Measurements from ENCODE around the gene B3GNT4. TPM values are rescaled to one million over a fixed set of nuclear protein-coding genes. Genes with fewer than 3 reads are reported as not detected.

The B3GNT4 gene
- total and polyA plus RNA-seq, 2 of the 13 experiments (the other 11 are each of a cell fraction or from before 2014, with no cell fraction given), result 0.04 to 0.21 TPM

DNA sequence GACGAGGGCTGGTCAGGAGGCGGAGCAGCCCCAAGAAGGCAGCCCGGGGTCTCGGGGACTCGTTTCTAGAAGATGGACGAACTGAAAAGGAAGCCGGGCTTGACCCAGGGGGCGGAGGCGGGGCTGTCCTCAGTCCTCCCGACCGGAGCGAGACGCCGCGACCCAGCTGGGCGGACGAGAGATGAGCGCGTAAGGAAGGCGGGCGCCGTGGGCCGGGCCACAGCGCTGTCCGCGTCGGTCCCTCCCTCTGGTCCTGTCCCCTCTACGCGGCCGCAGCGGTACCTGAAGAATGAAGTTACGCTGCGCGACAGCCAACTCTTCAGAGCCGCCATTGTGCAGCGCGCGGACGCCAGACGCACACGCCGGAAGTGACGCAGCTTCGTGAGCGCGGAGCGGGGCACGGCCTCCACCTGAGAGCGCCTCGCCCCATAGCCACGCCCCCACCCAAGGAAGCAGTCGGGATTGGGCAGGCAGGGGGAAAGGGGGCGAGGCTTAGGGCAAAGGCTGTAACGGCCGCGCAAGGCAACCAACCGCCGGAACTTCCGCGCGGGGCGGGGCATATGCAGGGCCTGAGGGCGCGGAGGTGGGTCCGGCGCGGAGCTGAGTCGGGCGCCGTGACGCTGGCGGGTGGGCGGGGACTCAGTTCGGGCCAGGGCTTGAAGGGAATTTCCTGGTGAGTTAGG, 22.3 kb downstream of the B3GNT4 start, which contains the start of gene DIABLO (continued):
- TF ChIP-seq, protein P1, sequence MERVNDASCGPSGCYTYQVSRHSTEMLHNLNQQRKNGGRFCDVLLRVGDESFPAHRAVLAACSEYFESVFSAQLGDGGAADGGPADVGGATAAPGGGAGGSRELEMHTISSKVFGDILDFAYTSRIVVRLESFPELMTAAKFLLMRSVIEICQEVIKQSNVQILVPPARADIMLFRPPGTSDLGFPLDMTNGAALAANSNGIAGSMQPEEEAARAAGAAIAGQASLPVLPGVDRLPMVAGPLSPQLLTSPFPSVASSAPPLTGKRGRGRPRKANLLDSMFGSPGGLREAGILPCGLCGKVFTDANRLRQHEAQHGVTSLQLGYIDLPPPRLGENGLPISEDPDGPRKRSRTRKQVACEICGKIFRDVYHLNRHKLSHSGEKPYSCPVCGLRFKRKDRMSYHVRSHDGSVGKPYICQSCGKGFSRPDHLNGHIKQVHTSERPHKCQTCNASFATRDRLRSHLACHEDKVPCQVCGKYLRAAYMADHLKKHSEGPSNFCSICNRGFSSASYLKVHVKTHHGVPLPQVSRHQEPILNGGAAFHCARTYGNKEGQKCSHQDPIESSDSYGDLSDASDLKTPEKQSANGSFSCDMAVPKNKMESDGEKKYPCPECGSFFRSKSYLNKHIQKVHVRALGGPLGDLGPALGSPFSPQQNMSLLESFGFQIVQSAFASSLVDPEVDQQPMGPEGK (CRISPR knock-in tag; IDR thresholded peaks at IDR 0.05), result 0 out of 2 replicates have a peak, but pooled peaks have one; percentile 50
- no peak for TF ChIP-seq ZNF318 (CRISPR knock-in tag; IDR thresholded peaks at IDR 0.05)
- TF ChIP-seq ZNF264 (CRISPR knock-in tag; IDR thresholded peaks at IDR 0.05), result no peak; the same call in 1 of the 2 replicates
- TF ChIP-seq CHCHD3 (CRISPR knock-in tag; IDR thresholded peaks at IDR 0.05), result 0 out of 2 replicates have a peak, but pooled peaks have one; percentile 29
- 0 out of 2 replicates have a peak, but pooled peaks have one; percentile 60 for TF ChIP-seq AHR (CRISPR knock-in tag; IDR thresholded peaks at IDR 0.05)
- TF ChIP-seq RFXANK (CRISPR knock-in tag; IDR thresholded peaks at IDR 0.05), result no peak
- TF ChIP-seq, protein P2, sequence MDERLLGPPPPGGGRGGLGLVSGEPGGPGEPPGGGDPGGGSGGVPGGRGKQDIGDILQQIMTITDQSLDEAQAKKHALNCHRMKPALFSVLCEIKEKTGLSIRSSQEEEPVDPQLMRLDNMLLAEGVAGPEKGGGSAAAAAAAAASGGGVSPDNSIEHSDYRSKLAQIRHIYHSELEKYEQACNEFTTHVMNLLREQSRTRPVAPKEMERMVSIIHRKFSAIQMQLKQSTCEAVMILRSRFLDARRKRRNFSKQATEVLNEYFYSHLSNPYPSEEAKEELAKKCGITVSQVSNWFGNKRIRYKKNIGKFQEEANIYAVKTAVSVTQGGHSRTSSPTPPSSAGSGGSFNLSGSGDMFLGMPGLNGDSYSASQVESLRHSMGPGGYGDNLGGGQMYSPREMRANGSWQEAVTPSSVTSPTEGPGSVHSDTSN (CRISPR knock-in tag; IDR thresholded peaks at IDR 0.05), result no peak
- peak; percentile 96 for TF ChIP-seq HDAC1 (CRISPR knock-in tag; IDR thresholded peaks at IDR 0.05)
- no peak for TF ChIP-seq RBM39 (IDR thresholded peaks at IDR 0.05; ENCODE audit: low read depth, low read length, poor library complexity, severe bottlenecking)
- TF ChIP-seq RARG (CRISPR knock-in tag; IDR thresholded peaks at IDR 0.05; ENCODE audit: low read depth), result no peak
- peak; percentile 92 for TF ChIP-seq HNRNPLL (IDR thresholded peaks at IDR 0.05; ENCODE audit: low read depth, low read length, poor library complexity, severe bottlenecking)
- no peak for TF ChIP-seq NFKB2 (CRISPR knock-in tag; IDR thresholded peaks at IDR 0.05; ENCODE audit: borderline replicate concordance)
- no peak for TF ChIP-seq HOXA9 (CRISPR knock-in tag; IDR thresholded peaks at IDR 0.05; ENCODE audit: borderline replicate concordance)
- no peak; the same call in 1 of the 2 replicates for TF ChIP-seq NR2F2 (IDR thresholded peaks at IDR 0.05; ENCODE audit: borderline replicate concordance, low read depth)
- no peak for TF ChIP-seq TAF15 (IDR thresholded peaks at IDR 0.05; ENCODE audit: low read depth, low read length, poor library complexity, severe bottlenecking)
- peak; percentile 73; the same call in 1 of the 2 replicates for TF ChIP-seq CBFB (CRISPR knock-in tag; IDR thresholded peaks at IDR 0.05)
- no peak for TF ChIP-seq IRF1 (CRISPR knock-in tag; IDR thresholded peaks at IDR 0.05; ENCODE audit: low read depth)

Data from HepG2 (cell line).